ENCODE data around the gene POLR2E. TPM values are rescaled to one million over a fixed set of nuclear protein-coding genes. Genes with fewer than 3 reads are reported as not detected.
A peak's percentile ranks its signal among the peaks of the same experiment; 100 is the strongest.

The POLR2E gene
- total and polyA plus RNA-seq, 2 of the 8 experiments (the other 6 are each of a cell fraction or from before 2014, with no cell fraction given) = 281 to 381 TPM

- Histone ChIP-seq H3K27ac (ENCODE audit: low read depth, low read length) (peak overlapping the region; percentile 15; the same call in 1 of the 2 replicates), H3K4me3 (ENCODE audit: extremely low read depth in 1 of 4, insufficient read depth in 2 of 4, low read depth in 3 of 4, low read length in 4 of 4) (peak overlapping the region; percentile 64 to 95 (median 91)), H3K4me1 (replicated peaks in 1 of 4; ENCODE audit: control insufficient read depth in 3 of 4, insufficient read depth in 4 of 4, low read length in 3 of 4) (peaks cover 0 to 8% (median 5%) of the 10 kb centered on the region in 4 experiments; a peak in 4 of 7 replicates), H3K27me3 (replicated peaks in 1 of 4; ENCODE audit: control insufficient read depth in 3 of 4, extremely low read depth in 1 of 4, insufficient read depth in 3 of 4, low read length in 3 of 4) (peaks cover 0 to 2% (median 0%) of the 10 kb centered on the region in 4 experiments; a peak in 1 of 7 replicates), H2BK15ac (ENCODE audit: low read length) (no peak overlapping the region), H4K8ac (ENCODE audit: extremely low read depth, insufficient read depth, low read length) (peak overlapping the region; percentile 66; the same call in 1 of the 2 replicates), H3K4me2 (ENCODE audit: insufficient read depth in 1 of 2, low read depth in 2 of 2, low read length in 2 of 2) (peak overlapping the region; percentile 60 to 98), H3K9ac (replicated peaks in 1 of 4; ENCODE audit: extremely low read depth in 1 of 4, low read depth in 3 of 4, low read length in 3 of 4) (peak overlapping the region; percentile 41 to 90 (median 86)), H2AK5ac (ENCODE audit: low read depth, low read length) (no peak overlapping the region), H3K79me2 (ENCODE audit: control insufficient read depth in 1 of 2, insufficient read depth in 2 of 2, low read length in 2 of 2) (peaks cover 8 to 19% of the 10 kb centered on the region in 2 experiments), H3K23ac (ENCODE audit: insufficient read length) (no peak overlapping the region), H4K5ac (ENCODE audit: insufficient read length, low read depth, low read length) (no peak overlapping the region), H3K79me1 (ENCODE audit: low read depth, low read length) (peaks cover 10% of the 10 kb centered on the region; the same call in 1 of the 2 replicates), H3K4ac (replicated peaks; ENCODE audit: insufficient read length, low read depth, low read length) (no peak overlapping the region), H3K23me2 (ENCODE audit: low read depth, low read length) (peaks cover 5% of the 10 kb centered on the region), H2BK20ac (ENCODE audit: low read length) (no peak overlapping the region), H4K91ac (replicated peaks; ENCODE audit: insufficient read length, low read length) (no peak overlapping the region), H2BK5ac (ENCODE audit: low read depth, low read length) (no peak overlapping the region), H4K20me1 (replicated peaks in 1 of 2; ENCODE audit: control insufficient read depth in 1 of 2, insufficient read depth in 2 of 2, low read length in 2 of 2) (peaks cover 8 to 11% of the 10 kb centered on the region in 2 experiments), H3K14ac (ENCODE audit: insufficient read length) (no peak overlapping the region), H3K9me3 (ENCODE audit: insufficient read depth in 2 of 2, low read depth in 1 of 2, low read length in 1 of 2) (no peaks in the 10 kb centered on the region), H2BK120ac (replicated peaks; ENCODE audit: low read depth, low read length) (no peak overlapping the region), H2BK12ac (ENCODE audit: low read depth, low read length) (no peak overlapping the region), H3K18ac (ENCODE audit: extremely low read depth, low read length) (no peak overlapping the region), H2AFZ (ENCODE audit: low read length) (no peak overlapping the region), H3K56ac (replicated peaks; ENCODE audit: insufficient read length, low read depth, low read length) (peak overlapping the region; percentile 49), H3K36me3 (ENCODE audit: control insufficient read depth in 2 of 4, insufficient read depth in 4 of 4, low read length in 3 of 4) (peaks cover 4 to 23% (median 12%) of the 10 kb centered on the region in 4 experiments; a peak in 6 of 8 replicates)
- no peak for FAIRE-seq
- CTCF ChIA-PET (ENCODE audit: partially characterized antibody) = interaction anchor here (0.6 to 2.0 kb wide), 6 partner anchors 9 to 351 kb away, joined by 3 to 7 read pairs (median 5); no protein-coding TSS in a partner anchor
- WGBS, 2 experiments (ENCODE audit: extremely low coverage in 1 of 2, insufficient coverage in 1 of 2, insufficient read length in 1 of 2, insufficient replicate concordance in 2 of 2, low coverage in 1 of 2, low lambda C conversion rate in 2 of 2, missing lambda C conversion rate in 1 of 2) = 11% methylated on average over 15 of the region's 19 CpGs; no CpG with 5 or more reads in 1 of the 2 experiments
- DNase-seq (ENCODE audit: low read depth in 1 of 2, low spot score in 2 of 2) = no peak
- POLR2A ChIA-PET (ENCODE audit: partially characterized antibody) = interaction anchor here (1.2 to 4.9 kb wide), 8 partner anchors 10 to 175 kb away, joined by 3 to 93 read pairs (median 5); partner anchors contain the start of genes CIRBP, CNN2 and GPX4
- TF ChIP-seq HDAC6 (IDR thresholded peaks at IDR 0.05; ENCODE audit: low read depth, low read length) (no peak), BACH1 (IDR thresholded peaks at IDR 0.05; ENCODE audit: low read length) (no peak), CTCF (IDR thresholded peaks at IDR 0.05; ENCODE audit: control extremely low read depth in 1 of 3, insufficient read depth in 1 of 3, low read depth in 1 of 3, low read length in 3 of 3) (no peak), ZNF274 (IDR thresholded peaks at IDR 0.05; ENCODE audit: borderline replicate concordance, extremely low read depth, low read length) (no peak), NRF1 (IDR thresholded peaks at IDR 0.05; ENCODE audit: low read depth, low read length) (no peak)
Measured at GRCh38 chr19:1094655-1094977, 559 bp downstream of the POLR2E start.
